ENCODE data around the gene ACP6.

GRCh38 chr1:147683163-147683763, 12.9 kb upstream of the ACP6 start:
- no peak for TF ChIP-seq CTCF (IDR thresholded peaks at IDR 0.05)
- no peak for TF ChIP-seq TCF7L2 (IDR thresholded peaks at IDR 0.05; ENCODE audit: low read depth, low read length)

All from Panc1 (cell line).